ENCODE results near the gene RAPGEF4. TPM values are rescaled to one million over a fixed set of nuclear protein-coding genes. Genes with fewer than 3 reads are reported as not detected.

Gene RAPGEF4
- total and polyA plus RNA-seq, 2 of the 13 experiments (the other 11 are each of a cell fraction or from before 2014, with no cell fraction given), result 0.78 to 0.91 TPM

GRCh38 chr2:173016451-173016850 lies 280.8 kb downstream of the RAPGEF4 start (continued):
- no peak for TF ChIP-seq EZH2 (conservative IDR thresholded peaks at IDR 0.05; ENCODE audit: low read depth, low read length)
- no peak for TF ChIP-seq PAX8 (CRISPR knock-in tag; IDR thresholded peaks at IDR 0.05; ENCODE audit: borderline replicate concordance)
- no peak for TF ChIP-seq TFDP1 (CRISPR knock-in tag; IDR thresholded peaks at IDR 0.05; ENCODE audit: borderline replicate concordance)
- no peak for TF ChIP-seq ZNF275 (CRISPR knock-in tag; IDR thresholded peaks at IDR 0.05; ENCODE audit: borderline replicate concordance)

GRCh38 chr2:173017646-173018420 lies 282.2 kb downstream of the RAPGEF4 start:
- Histone ChIP-seq H3K4me1 (ENCODE audit: insufficient read depth, low read length) (no peaks in the 10 kb centered on the region), H3K4me3 (replicated peaks in 1 of 3; ENCODE audit: insufficient read depth in 1 of 3, low read depth in 2 of 3, low read length in 3 of 3) (no peak overlapping the region), H3K79me2 (ENCODE audit: insufficient read depth, low read length) (no peaks in the 10 kb centered on the region), H3K9me3 (ENCODE audit: low read length) (no peaks in the 10 kb centered on the region), H4K20me1 (ENCODE audit: insufficient read depth, low read length) (no peaks in the 10 kb centered on the region), H3K27me3 (ENCODE audit: control insufficient read depth in 1 of 2, insufficient read depth in 2 of 2, low read length in 2 of 2) (peaks cover 0 to 30% of the 10 kb centered on the region in 2 experiments; a peak in 2 of 5 replicates), H3K9ac (ENCODE audit: insufficient read depth, low read depth, low read length) (no peak overlapping the region), H3K36me3 (replicated peaks in 1 of 2; ENCODE audit: control insufficient read depth in 1 of 2, insufficient read depth in 2 of 2, low read length in 2 of 2) (no peaks in the 10 kb centered on the region), H3K4me2 (ENCODE audit: low read depth, low read length) (no peak overlapping the region), H2AFZ (ENCODE audit: low read length) (no peak overlapping the region), H3K27ac (ENCODE audit: extremely low read length, insufficient read depth, low read length) (no peak overlapping the region)
- FAIRE-seq (no peak), DNase-seq (ENCODE audit: low spot score) (no peak), ATAC-seq (no peak)
- TF ChIP-seq THRA (CRISPR knock-in tag; IDR thresholded peaks at IDR 0.05; ENCODE audit: borderline replicate concordance) (no peak), ZNF430 (CRISPR knock-in tag; IDR thresholded peaks at IDR 0.05) (no peak), KDM3A (CRISPR knock-in tag; IDR thresholded peaks at IDR 0.05; ENCODE audit: low read depth) (no peak), BHLHE40 (IDR thresholded peaks at IDR 0.05; ENCODE audit: low read length) (0 out of 2 replicates have a peak, but pooled peaks have one; percentile 13)
- 21% methylated on average over 6 of the region's 6 CpGs for WGBS (ENCODE audit: low lambda C conversion rate)
- CTCF ChIA-PET (ENCODE audit: low intra/inter-chr PET ratio, low total read pairs), result no interaction called here
- intact Hi-C loops (cut with micrococcal nuclease; ENCODE audit: unreplicated experiment), result no loop called here
- in situ Hi-C loops (cut with HindIII; ENCODE audit: extremely low pct_ligation_motif_present, low pct_unique_long_range_greater_than_20kb), result no loop called here
- no TSS peak for BruUV-seq (replicated peaks)
- POLR2A ChIA-PET, result no interaction called here

Measured in HepG2 (cell line).